Measurements from ENCODE around the gene COX4I1. TPM values are rescaled to one million over a fixed set of nuclear protein-coding genes. Genes with fewer than 3 reads are reported as not detected.
A peak's percentile ranks its signal among the peaks of the same experiment; 100 is the strongest.
"Not testable (repeated sequence)": the region's sequence is repeated elsewhere in the genome, so short reads cannot be mapped to it uniquely, and the experiment has no call there.

The COX4I1 gene
- total and polyA plus RNA-seq, 7 experiments from 2014 or later = 479 to 1,303 (median 677) TPM

DNA sequence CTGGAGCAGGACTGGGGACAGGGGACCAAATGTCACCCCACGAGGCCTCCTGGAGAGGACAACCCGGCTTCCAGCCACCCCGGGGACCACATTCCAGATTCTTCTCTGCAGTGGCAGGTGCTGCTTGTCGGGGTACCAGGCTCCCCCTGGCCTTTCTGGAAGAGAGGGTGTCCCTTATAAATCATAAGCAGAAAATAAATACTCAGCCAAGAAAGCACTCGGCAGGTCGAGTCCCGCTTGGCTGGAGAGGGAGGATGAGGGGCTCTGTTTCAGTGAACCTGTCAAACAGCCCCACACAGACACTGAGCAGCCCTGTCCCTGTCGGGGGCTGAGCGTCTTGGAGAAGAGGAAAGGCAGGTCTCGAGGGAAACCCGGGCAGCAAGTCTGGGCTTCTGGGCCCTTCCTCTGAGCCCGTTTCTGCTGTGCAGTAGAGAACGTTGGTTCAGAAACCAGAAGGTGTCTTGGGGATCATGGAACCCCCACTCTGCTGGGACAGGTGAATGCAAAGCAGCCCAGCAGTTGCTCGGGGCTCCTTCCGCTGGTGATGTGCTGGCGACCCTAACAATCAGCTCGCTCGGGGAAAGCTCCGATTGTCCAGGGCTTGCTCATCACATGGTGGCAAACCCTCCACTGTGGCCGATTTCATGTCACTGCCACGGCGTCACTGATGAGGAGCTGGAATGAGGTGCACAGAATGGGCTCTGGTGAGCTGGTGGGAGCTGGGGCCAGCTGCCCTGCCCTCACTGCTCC, 36.6 kb downstream of the COX4I1 start:
- no peaks in the 10 kb centered on the region for H3K36me3 ChIP-seq (ENCODE audit: control insufficient read depth in 2 of 3, insufficient read depth in 3 of 3, low read length in 3 of 3)
- H3K4me3 Mint-ChIP-seq = no peak overlapping the region
- H3K36me3 Mint-ChIP-seq = peaks cover 0 to 12% (median 2%) of the 10 kb centered on the region in 5 donors
- H3K4me1 ChIP-seq (ENCODE audit: control insufficient read depth in 2 of 2, insufficient read depth in 2 of 2, low read length in 2 of 2) = no peaks in the 10 kb centered on the region
- CTCF ChIA-PET = no interaction called here
- no peak overlapping the region for H3K4me3 ChIP-seq (ENCODE audit: low read length)
- peaks cover 15 to 37% (median 33%) of the 10 kb centered on the region in 5 donors for H3K27me3 Mint-ChIP-seq
- H3K9me3 Mint-ChIP-seq = peaks cover 0 to 6% (median 0%) of the 10 kb centered on the region in 11 donors
- no peaks in the 10 kb centered on the region for H3K9me3 ChIP-seq (ENCODE audit: control insufficient read depth in 2 of 3, low read length in 3 of 3)
- DNase-seq (no peak), ATAC-seq (no peak)
- intact Hi-C loops (cut with micrococcal nuclease) = no loop called here
- H3K27ac ChIP-seq (ENCODE audit: low read depth, low read length) = no peak overlapping the region
- no peak overlapping the region for H3K27ac Mint-ChIP-seq
- POLR2A ChIA-PET = no interaction called here
- no peaks in the 10 kb centered on the region for H3K27me3 ChIP-seq (ENCODE audit: control insufficient read depth in 2 of 2, insufficient read depth in 2 of 2, low read length in 2 of 2)
- H3K4me1 Mint-ChIP-seq = peaks cover 0 to 12% (median 0%) of the 10 kb centered on the region in 7 donors

DNA sequence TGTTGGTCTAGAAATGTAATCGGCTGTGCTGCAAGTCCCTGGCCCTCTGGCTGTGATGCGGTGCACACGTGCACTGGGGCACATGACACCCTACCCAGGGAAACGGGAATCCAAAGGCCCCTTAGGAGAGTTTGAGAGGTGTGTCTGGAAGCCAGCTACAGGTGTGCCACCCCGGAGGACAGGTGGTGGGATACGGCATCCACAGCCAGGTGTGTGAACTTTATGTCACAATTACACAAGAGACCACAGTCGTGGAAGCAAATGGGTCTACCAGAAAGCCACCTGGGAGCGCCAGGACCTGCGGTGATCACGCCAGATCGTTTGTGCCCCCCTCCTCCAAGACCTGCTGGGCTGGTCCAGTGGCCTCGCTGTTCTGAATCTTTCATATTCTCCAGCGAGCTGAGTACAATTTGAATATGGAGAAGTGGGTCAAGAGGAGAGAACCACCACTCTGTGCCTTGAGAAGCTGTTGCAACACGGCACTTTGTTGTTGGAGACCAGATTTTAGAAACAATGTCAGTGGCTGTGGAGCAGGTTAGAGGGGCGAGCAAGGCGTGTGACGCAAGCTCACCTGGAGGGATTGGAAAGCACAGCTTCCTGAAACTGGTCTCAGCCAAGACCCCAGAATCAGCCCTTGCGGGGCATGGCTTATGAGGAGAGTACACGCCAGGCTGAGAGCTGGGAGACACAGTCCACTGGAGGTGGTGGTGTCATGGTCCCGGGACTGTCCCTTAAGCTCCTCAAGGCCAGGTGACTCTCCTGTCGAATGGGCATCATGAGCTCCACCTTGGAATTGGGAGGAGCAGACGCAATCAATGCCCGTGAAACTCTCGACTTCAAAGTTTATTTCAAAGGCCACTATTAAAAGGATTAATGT, 37.4 kb downstream of the COX4I1 start:
- Mint-ChIP-seq H3K27me3 (peaks cover 7 to 28% (median 25%) of the 10 kb centered on the region in 5 donors), H3K27ac (no peak overlapping the region), H3K4me3 (no peak overlapping the region), H3K9me3 (peaks cover 0 to 2% (median 0%) of the 10 kb centered on the region in 11 donors), H3K4me1 (peaks cover 0 to 12% (median 0%) of the 10 kb centered on the region in 7 donors), H3K36me3 (peaks cover 0 to 8% (median 0%) of the 10 kb centered on the region in 5 donors)
- ChIA-PET POLR2A (no interaction called here), CTCF (interaction anchor here (0.5 to 1.7 kb wide), 2 partner anchors 16 to 151 kb away, joined by 4 to 9 read pairs; no protein-coding TSS in a partner anchor)
- H3K4me1 ChIP-seq (ENCODE audit: control insufficient read depth in 2 of 2, insufficient read depth in 2 of 2, low read length in 2 of 2) = no peaks in the 10 kb centered on the region
- H3K36me3 ChIP-seq (ENCODE audit: control insufficient read depth in 2 of 3, insufficient read depth in 3 of 3, low read length in 3 of 3) = no peaks in the 10 kb centered on the region
- no peaks in the 10 kb centered on the region for H3K27me3 ChIP-seq (ENCODE audit: control insufficient read depth in 2 of 2, insufficient read depth in 2 of 2, low read length in 2 of 2)
- no peak for ATAC-seq
- no peak overlapping the region for H3K27ac ChIP-seq (ENCODE audit: low read depth, low read length)
- no peaks in the 10 kb centered on the region for H3K9me3 ChIP-seq (ENCODE audit: control insufficient read depth in 2 of 3, low read length in 3 of 3)
- no peak for DNase-seq
- no peak overlapping the region for H3K4me3 ChIP-seq (ENCODE audit: low read length)
- intact Hi-C loops (cut with micrococcal nuclease) = no loop called here

DNA sequence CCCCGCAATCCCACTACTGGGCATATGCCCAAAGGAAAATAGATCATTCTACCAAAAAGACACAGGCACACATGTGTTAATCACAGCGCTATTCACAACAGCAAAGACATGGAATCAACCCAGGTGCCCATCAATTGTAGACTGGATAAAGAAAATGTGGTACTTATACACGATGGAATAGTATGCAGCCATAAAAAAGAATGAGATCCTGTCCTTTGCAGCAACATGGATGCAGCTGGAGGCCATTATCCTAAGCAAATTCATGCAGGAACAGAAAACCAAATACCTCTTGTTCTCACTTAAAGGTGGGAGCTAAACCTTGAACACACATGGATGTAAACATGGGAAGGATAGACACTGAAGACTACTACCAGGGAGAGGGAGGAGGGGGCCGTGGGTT, 38.2 kb downstream of the COX4I1 start:
- H3K27me3 ChIP-seq (ENCODE audit: control insufficient read depth in 2 of 2, insufficient read depth in 2 of 2, low read length in 2 of 2); H3K9me3 Mint-ChIP-seq; DNase-seq; H3K36me3 Mint-ChIP-seq; H3K4me3 Mint-ChIP-seq; H3K36me3 ChIP-seq (ENCODE audit: control insufficient read depth in 2 of 3, insufficient read depth in 3 of 3, low read length in 3 of 3); intact Hi-C loops (cut with micrococcal nuclease); H3K4me3 ChIP-seq (ENCODE audit: low read length); ATAC-seq; H3K27ac ChIP-seq (ENCODE audit: low read depth, low read length); H3K4me1 ChIP-seq (ENCODE audit: control insufficient read depth in 2 of 2, insufficient read depth in 2 of 2, low read length in 2 of 2); H3K27ac Mint-ChIP-seq; H3K9me3 ChIP-seq (ENCODE audit: control insufficient read depth in 2 of 3, low read length in 3 of 3); POLR2A ChIA-PET: not testable (repeated sequence)
- peaks cover 0 to 12% (median 0%) of the 10 kb centered on the region in 7 donors for H3K4me1 Mint-ChIP-seq
- CTCF ChIA-PET = interaction anchor here (0.5 to 1.7 kb wide), 3 partner anchors 16 to 152 kb away, joined by 3 to 9 read pairs (median 4); no protein-coding TSS in a partner anchor
- peaks cover 4 to 21% (median 19%) of the 10 kb centered on the region in 5 donors for H3K27me3 Mint-ChIP-seq

DNA sequence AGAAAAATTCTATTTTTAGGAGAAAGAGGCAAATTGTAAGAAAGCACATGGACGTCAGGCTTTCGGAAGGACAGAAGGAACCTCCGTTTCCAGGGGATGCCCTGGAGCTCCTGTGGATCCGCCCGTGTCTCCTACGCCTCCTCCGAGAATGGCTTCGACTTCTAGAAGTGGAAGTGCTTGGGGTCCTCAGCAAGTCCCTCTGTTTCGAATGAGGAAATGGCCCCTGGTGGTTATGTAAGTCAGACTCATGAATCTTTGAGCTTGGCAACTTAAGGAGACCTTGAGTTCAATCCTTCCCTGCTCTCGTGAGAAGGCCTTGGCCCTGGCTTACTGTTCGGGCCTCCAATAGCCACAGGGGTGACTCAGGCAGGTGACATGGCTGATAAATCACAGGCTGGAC, 38.9 kb downstream of the COX4I1 start:
- Mint-ChIP-seq H3K27me3 (peaks cover 0 to 18% (median 14%) of the 10 kb centered on the region in 5 donors), H3K9me3 (peaks cover 0 to 4% (median 0%) of the 10 kb centered on the region in 11 donors), H3K27ac (no peak overlapping the region), H3K4me1 (peaks cover 0 to 9% (median 0%) of the 10 kb centered on the region in 7 donors), H3K4me3 (no peak overlapping the region), H3K36me3 (peaks cover 0 to 2% (median 0%) of the 10 kb centered on the region in 5 donors)
- intact Hi-C loops (cut with micrococcal nuclease) = no loop called here
- H3K36me3 ChIP-seq (ENCODE audit: control insufficient read depth in 2 of 3, insufficient read depth in 3 of 3, low read length in 3 of 3) = no peaks in the 10 kb centered on the region
- DNase-seq = no peak
- no peaks in the 10 kb centered on the region for H3K4me1 ChIP-seq (ENCODE audit: control insufficient read depth in 2 of 2, insufficient read depth in 2 of 2, low read length in 2 of 2)
- no peak overlapping the region for H3K4me3 ChIP-seq (ENCODE audit: low read length)
- no peaks in the 10 kb centered on the region for H3K27me3 ChIP-seq (ENCODE audit: control insufficient read depth in 2 of 2, insufficient read depth in 2 of 2, low read length in 2 of 2)
- H3K9me3 ChIP-seq (ENCODE audit: control insufficient read depth in 2 of 3, low read length in 3 of 3) = no peaks in the 10 kb centered on the region
- peak; percentile 44 for ATAC-seq
- CTCF ChIA-PET = interaction anchor here (0.7 to 1.7 kb wide), 2 partner anchors 17 to 150 kb away, joined by 3 to 4 read pairs; no protein-coding TSS in a partner anchor
- no peak overlapping the region for H3K27ac ChIP-seq (ENCODE audit: low read depth, low read length)
- POLR2A ChIA-PET = no interaction called here

DNA sequence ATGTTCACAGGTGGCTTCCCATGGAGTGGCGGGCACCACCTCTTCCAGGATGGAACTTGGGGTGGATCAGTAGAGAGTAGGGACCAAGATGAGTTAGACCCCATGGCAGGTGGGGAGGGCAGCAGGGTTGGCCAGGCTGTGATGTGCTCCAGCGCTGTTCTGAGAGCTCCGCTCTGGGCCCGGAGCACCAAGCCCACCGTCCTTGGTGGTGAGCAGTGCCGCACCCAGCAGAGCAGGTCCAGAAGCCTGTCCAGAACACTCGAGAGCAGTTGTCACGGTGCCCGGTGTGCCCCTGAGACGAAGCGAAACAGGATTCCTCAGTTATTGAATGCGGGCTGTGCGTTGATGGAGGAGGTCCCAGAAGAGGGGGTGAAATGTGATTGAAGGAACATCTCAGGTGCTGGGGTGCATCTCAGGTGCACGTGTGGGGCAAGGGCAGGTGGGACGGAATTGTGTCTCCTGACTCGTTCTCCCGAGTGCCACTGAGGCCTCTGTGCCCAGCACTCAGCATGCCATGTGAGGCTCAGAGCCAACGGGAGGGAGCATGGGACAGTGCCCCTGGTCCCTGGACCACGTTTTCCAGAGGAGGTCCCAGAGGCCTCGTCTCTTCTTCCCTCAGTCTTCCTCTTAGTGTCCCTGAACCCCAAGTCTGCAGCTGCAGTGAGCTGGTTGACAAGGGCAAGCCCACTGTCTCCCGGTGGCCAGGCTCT, 39.5 kb downstream of the COX4I1 start:
- no peak overlapping the region for H3K4me3 Mint-ChIP-seq
- ChIA-PET POLR2A (no interaction called here), CTCF (interaction anchor here (1.7 kb wide), 1 partner anchor 18 kb away, joined by 4 read pairs; no protein-coding TSS in a partner anchor)
- no peak overlapping the region for H3K27ac Mint-ChIP-seq
- intact Hi-C loops (cut with micrococcal nuclease) = no loop called here
- Histone ChIP-seq H3K4me1 (ENCODE audit: control insufficient read depth in 2 of 2, insufficient read depth in 2 of 2, low read length in 2 of 2) (no peaks in the 10 kb centered on the region), H3K36me3 (ENCODE audit: control insufficient read depth in 2 of 3, insufficient read depth in 3 of 3, low read length in 3 of 3) (no peaks in the 10 kb centered on the region), H3K4me3 (ENCODE audit: low read length) (no peak overlapping the region), H3K27me3 (ENCODE audit: control insufficient read depth in 2 of 2, insufficient read depth in 2 of 2, low read length in 2 of 2) (no peaks in the 10 kb centered on the region), H3K27ac (ENCODE audit: low read depth, low read length) (no peak overlapping the region), H3K9me3 (ENCODE audit: control insufficient read depth in 2 of 3, low read length in 3 of 3) (no peaks in the 10 kb centered on the region)
- DNase-seq (no peak), ATAC-seq (no peak)
- no peaks in the 10 kb centered on the region for H3K36me3 Mint-ChIP-seq
- peaks cover 0 to 2% (median 0%) of the 10 kb centered on the region in 11 donors for H3K9me3 Mint-ChIP-seq
- H3K4me1 Mint-ChIP-seq = peaks cover 0 to 7% (median 0%) of the 10 kb centered on the region in 7 donors
- peaks cover 0 to 19% (median 14%) of the 10 kb centered on the region in 5 donors for H3K27me3 Mint-ChIP-seq

DNA sequence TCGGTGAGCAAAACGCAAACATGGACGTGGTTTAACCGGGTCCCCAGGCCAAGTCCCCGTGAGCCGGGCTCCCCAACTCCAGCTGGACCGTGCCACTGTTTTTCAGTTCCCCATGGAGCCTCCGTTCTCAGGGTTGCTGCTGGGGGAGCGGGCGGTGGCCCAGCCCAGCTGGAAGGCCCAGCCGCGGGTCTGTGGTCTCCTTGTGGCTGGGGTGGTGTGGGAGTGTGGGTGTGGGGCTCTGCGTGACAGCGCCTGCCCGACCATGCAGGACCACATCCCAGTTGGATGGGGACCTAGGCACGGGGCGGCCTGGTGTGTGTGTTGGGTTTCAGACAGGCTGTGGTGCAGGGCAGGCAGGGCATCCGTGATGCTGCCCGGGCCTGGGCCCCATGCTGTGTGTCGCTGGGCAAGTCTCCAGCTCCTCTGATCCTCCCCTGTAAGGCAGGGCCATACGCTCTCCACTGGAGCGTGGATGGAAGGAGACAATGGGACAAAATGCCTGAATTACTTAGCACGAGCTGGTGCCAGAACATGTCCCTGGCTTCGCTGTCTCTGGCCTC, 40.3 kb downstream of the COX4I1 start:
- CTCF ChIA-PET = no interaction called here

More for the DNA sequence above, 40.3 kb downstream of the COX4I1 start:
- Mint-ChIP-seq H3K4me3 (no peak overlapping the region), H3K27me3 (peaks cover 4 to 21% (median 17%) of the 10 kb centered on the region in 5 donors), H3K36me3 (no peaks in the 10 kb centered on the region), H3K27ac (peak overlapping the region in 1 of 9 donors; percentile 63), H3K4me1 (peaks cover 0 to 7% (median 3%) of the 10 kb centered on the region in 7 donors), H3K9me3 (peaks cover 0 to 2% (median 0%) of the 10 kb centered on the region in 11 donors)
- no peak for ATAC-seq
- H3K27me3 ChIP-seq (ENCODE audit: control insufficient read depth in 2 of 2, insufficient read depth in 2 of 2, low read length in 2 of 2) = no peaks in the 10 kb centered on the region
- DNase-seq = no peak
- intact Hi-C loops (cut with micrococcal nuclease) = no loop called here
- H3K36me3 ChIP-seq (ENCODE audit: control insufficient read depth in 2 of 3, insufficient read depth in 3 of 3, low read length in 3 of 3) = no peaks in the 10 kb centered on the region
- H3K4me3 ChIP-seq (ENCODE audit: low read length) = no peak overlapping the region
- no peaks in the 10 kb centered on the region for H3K9me3 ChIP-seq (ENCODE audit: control insufficient read depth in 2 of 3, low read length in 3 of 3)
- POLR2A ChIA-PET = no interaction called here
- no peak overlapping the region for H3K27ac ChIP-seq (ENCODE audit: low read depth, low read length)
- H3K4me1 ChIP-seq (ENCODE audit: control insufficient read depth in 2 of 2, insufficient read depth in 2 of 2, low read length in 2 of 2) = no peaks in the 10 kb centered on the region
